SK-N-SH (cell line): ENCODE data around the gene DDR1. TPM values are rescaled to one million over a fixed set of nuclear protein-coding genes. Genes with fewer than 3 reads are reported as not detected.

Experiments
- CHD2 ChIP-seq: fragments of 150-350 bp; IDR thresholded peaks from 2 replicates; pipeline ENCODE4 v1.6.1; 2018; ENCODE audit warnings: low read length; ENCODE audit not compliant: partially characterized antibody
- ELF1 ChIP-seq: IDR thresholded peaks from 2 replicates; pipeline ENCODE4 v1.4.0; 2012
- EP300 ChIP-seq, 2 experiments: IDR thresholded peaks; 2 replicates each; pipeline versions ENCODE4 v1.4.0 to v1.6.1; 2012; ENCODE audit warnings: borderline replicate concordance in 1 of 2, low read depth in 1 of 2, low read length in 1 of 2
- EZH2phosphoT487 ChIP-seq: fragments of 200-600 bp; sonication (generic); IDR thresholded peaks from 2 replicates; pipeline ENCODE4 v1.6.1; 2017; ENCODE audit warnings: low read depth, mixed run types, mild to moderate bottlenecking, antibody characterized with exemption, moderate library complexity, borderline replicate concordance
- FOXJ3 ChIP-seq: sonication (generic); formaldehyde crosslinking; IDR thresholded peaks from 2 replicates; pipeline ENCODE4 v1.5.1; 2020; ENCODE audit warnings: mild to moderate bottlenecking, missing genetic modification reagents
- FOXM1 ChIP-seq: IDR thresholded peaks from 2 replicates; pipeline ENCODE4 v1.4.0; 2012; ENCODE audit warnings: low read depth, mild to moderate bottlenecking
- GABPA ChIP-seq: IDR thresholded peaks from 2 replicates; pipeline ENCODE4 v1.4.0; 2012; ENCODE audit warnings: low read depth, mild to moderate bottlenecking
- GATA2 ChIP-seq: sonication (generic); formaldehyde crosslinking; IDR thresholded peaks from 2 replicates; pipeline ENCODE4 v1.5.0; 2020; ENCODE audit warnings: mild to moderate bottlenecking, missing genetic modification reagents
- IRF3 ChIP-seq: fragments of 150-350 bp; IDR thresholded peaks from 2 replicates; pipeline ENCODE4 v1.6.1; 2016; ENCODE audit warnings: mild to moderate bottlenecking, low read depth, low read length
- JUND ChIP-seq: IDR thresholded peaks from 2 replicates; pipeline ENCODE4 v1.4.0; 2012
- MXI1 ChIP-seq: IDR thresholded peaks from 2 replicates; pipeline ENCODE4 v1.6.1; 2012; ENCODE audit warnings: mild to moderate bottlenecking, low read depth, low read length, improper control_type of control experiment
- NFIC ChIP-seq: IDR thresholded peaks from 2 replicates; pipeline ENCODE4 v1.4.0; 2012; ENCODE audit warnings: borderline replicate concordance
- NRF1 ChIP-seq: IDR thresholded peaks from 2 replicates; pipeline ENCODE4 v1.6.1; 2012; ENCODE audit warnings: low read depth, mild to moderate bottlenecking, low read length
- POLR2AphosphoS5 ChIP-seq: IDR thresholded peaks from 2 replicates; pipeline ENCODE4 v1.6.1; 2012; ENCODE audit warnings: low read depth, low read length
- RAD21 ChIP-seq: IDR thresholded peaks from 2 replicates; pipeline ENCODE4 v1.6.1; 2012; ENCODE audit warnings: mild to moderate bottlenecking, low read length
- RCOR1 ChIP-seq: fragments of 150-350 bp; IDR thresholded peaks from 2 replicates; pipeline ENCODE4 v1.6.1; 2017; ENCODE audit warnings: antibody characterized with exemption, low read length
- RFX5 ChIP-seq: IDR thresholded peaks from 2 replicates; pipeline ENCODE4 v1.6.1; 2012; ENCODE audit warnings: mild to moderate bottlenecking, improper control_type of control experiment, low read length
- SIN3A ChIP-seq: IDR thresholded peaks from 2 replicates; pipeline ENCODE4 v1.6.1; 2012; ENCODE audit warnings: low read depth, mild to moderate bottlenecking, low read length, moderate library complexity, borderline replicate concordance
- SMC3 ChIP-seq: IDR thresholded peaks from 2 replicates; pipeline ENCODE4 v1.6.1; 2012; ENCODE audit warnings: low read depth, low read length, improper control_type of control experiment
- TAF1 ChIP-seq: IDR thresholded peaks from 2 replicates; pipeline ENCODE4 v1.6.1; 2012; ENCODE audit warnings: low read depth, mild to moderate bottlenecking, low read length, moderate library complexity, borderline replicate concordance
- YY1 ChIP-seq: IDR thresholded peaks from 2 replicates; pipeline ENCODE4 v1.4.0; 2012; ENCODE audit warnings: low read depth, mild to moderate bottlenecking
- polyA plus RNA-seq, 3 experiments: library from polyadenylated mRNA; depleted of rRNA; stranded (reverse); fragments of >200 nt; gene quantifications; 2 replicates each; pipeline ENCODE4 v1.2.3, GENCODE V29; 2012
- TF ChIP-seq, protein P1 (sequence below): fragments of 200-600 bp; sonication (generic); IDR thresholded peaks from 2 replicates; pipeline ENCODE4 v1.6.1; 2017; ENCODE audit warnings: antibody characterized with exemption, mild to moderate bottlenecking, moderate library complexity
- TF ChIP-seq, protein P2 (sequence below): IDR thresholded peaks from 2 replicates; pipeline ENCODE4 v1.4.0; 2012; ENCODE audit warnings: low read depth, borderline replicate concordance
- TF ChIP-seq, protein P3 (sequence below): IDR thresholded peaks from 2 replicates; pipeline ENCODE4 v1.4.0; 2012; ENCODE audit warnings: low read depth
- TF ChIP-seq, protein P4 (sequence below): IDR thresholded peaks from 2 replicates; pipeline ENCODE4 v1.4.0; 2012; ENCODE audit warnings: low read depth, borderline replicate concordance
- TF ChIP-seq, protein P5 (sequence below): fragments of 150-350 bp; IDR thresholded peaks from 2 replicates; pipeline ENCODE4 v1.6.1; 2017; ENCODE audit warnings: antibody characterized with exemption, low read length, low read depth, borderline replicate concordance
- TF ChIP-seq, protein P6 (sequence below): IDR thresholded peaks from 2 replicates; pipeline ENCODE4; 2012

DDR1 gene
- polyA plus RNA-seq, 1 of the 3 experiments (the other 2 are of a cell fraction), result 52.8 TPM

GRCh38 chr6:30885999-30886896 is 1.9 kb downstream of the DDR1 start (continued):
- TF ChIP-seq, protein P1, sequence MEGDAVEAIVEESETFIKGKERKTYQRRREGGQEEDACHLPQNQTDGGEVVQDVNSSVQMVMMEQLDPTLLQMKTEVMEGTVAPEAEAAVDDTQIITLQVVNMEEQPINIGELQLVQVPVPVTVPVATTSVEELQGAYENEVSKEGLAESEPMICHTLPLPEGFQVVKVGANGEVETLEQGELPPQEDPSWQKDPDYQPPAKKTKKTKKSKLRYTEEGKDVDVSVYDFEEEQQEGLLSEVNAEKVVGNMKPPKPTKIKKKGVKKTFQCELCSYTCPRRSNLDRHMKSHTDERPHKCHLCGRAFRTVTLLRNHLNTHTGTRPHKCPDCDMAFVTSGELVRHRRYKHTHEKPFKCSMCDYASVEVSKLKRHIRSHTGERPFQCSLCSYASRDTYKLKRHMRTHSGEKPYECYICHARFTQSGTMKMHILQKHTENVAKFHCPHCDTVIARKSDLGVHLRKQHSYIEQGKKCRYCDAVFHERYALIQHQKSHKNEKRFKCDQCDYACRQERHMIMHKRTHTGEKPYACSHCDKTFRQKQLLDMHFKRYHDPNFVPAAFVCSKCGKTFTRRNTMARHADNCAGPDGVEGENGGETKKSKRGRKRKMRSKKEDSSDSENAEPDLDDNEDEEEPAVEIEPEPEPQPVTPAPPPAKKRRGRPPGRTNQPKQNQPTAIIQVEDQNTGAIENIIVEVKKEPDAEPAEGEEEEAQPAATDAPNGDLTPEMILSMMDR, result no peak
- TF ChIP-seq, protein P2, sequence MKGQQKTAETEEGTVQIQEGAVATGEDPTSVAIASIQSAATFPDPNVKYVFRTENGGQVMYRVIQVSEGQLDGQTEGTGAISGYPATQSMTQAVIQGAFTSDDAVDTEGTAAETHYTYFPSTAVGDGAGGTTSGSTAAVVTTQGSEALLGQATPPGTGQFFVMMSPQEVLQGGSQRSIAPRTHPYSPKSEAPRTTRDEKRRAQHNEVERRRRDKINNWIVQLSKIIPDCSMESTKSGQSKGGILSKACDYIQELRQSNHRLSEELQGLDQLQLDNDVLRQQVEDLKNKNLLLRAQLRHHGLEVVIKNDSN, result no peak
- TF ChIP-seq, protein P3, sequence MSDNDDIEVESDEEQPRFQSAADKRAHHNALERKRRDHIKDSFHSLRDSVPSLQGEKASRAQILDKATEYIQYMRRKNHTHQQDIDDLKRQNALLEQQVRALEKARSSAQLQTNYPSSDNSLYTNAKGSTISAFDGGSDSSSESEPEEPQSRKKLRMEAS, result peak; percentile 72
- TF ChIP-seq, protein P4, sequence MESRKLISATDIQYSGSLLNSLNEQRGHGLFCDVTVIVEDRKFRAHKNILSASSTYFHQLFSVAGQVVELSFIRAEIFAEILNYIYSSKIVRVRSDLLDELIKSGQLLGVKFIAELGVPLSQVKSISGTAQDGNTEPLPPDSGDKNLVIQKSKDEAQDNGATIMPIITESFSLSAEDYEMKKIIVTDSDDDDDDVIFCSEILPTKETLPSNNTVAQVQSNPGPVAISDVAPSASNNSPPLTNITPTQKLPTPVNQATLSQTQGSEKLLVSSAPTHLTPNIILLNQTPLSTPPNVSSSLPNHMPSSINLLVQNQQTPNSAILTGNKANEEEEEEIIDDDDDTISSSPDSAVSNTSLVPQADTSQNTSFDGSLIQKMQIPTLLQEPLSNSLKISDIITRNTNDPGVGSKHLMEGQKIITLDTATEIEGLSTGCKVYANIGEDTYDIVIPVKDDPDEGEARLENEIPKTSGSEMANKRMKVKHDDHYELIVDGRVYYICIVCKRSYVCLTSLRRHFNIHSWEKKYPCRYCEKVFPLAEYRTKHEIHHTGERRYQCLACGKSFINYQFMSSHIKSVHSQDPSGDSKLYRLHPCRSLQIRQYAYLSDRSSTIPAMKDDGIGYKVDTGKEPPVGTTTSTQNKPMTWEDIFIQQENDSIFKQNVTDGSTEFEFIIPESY, result no peak
- TF ChIP-seq RCOR1, result no peak
- 0 out of 2 replicates have a peak, but pooled peaks have one; percentile 30 for TF ChIP-seq POLR2AphosphoS5
- no peak for TF ChIP-seq RAD21
- no peak for TF ChIP-seq EZH2phosphoT487
- TF ChIP-seq JUND, result peak; percentile 78; the same call in 1 of the 2 replicates
- TF ChIP-seq, protein P5, sequence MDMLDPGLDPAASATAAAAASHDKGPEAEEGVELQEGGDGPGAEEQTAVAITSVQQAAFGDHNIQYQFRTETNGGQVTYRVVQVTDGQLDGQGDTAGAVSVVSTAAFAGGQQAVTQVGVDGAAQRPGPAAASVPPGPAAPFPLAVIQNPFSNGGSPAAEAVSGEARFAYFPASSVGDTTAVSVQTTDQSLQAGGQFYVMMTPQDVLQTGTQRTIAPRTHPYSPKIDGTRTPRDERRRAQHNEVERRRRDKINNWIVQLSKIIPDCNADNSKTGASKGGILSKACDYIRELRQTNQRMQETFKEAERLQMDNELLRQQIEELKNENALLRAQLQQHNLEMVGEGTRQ, result no peak
- TF ChIP-seq SIN3A, result no peak; the same call in 1 of the 2 replicates
- TF ChIP-seq MXI1, result no peak
- no peak for TF ChIP-seq CHD2
- TF ChIP-seq TAF1, result peak; percentile 46
- no peak for TF ChIP-seq NRF1
- peak in 1 of 2 experiments; percentile 32; a peak in 1 of 4 replicates for TF ChIP-seq EP300 (IDR thresholded peaks at IDR 0.05; ENCODE audit: borderline replicate concordance in 1 of 2, low read depth in 1 of 2, low read length in 1 of 2)
- TF ChIP-seq, protein P6, sequence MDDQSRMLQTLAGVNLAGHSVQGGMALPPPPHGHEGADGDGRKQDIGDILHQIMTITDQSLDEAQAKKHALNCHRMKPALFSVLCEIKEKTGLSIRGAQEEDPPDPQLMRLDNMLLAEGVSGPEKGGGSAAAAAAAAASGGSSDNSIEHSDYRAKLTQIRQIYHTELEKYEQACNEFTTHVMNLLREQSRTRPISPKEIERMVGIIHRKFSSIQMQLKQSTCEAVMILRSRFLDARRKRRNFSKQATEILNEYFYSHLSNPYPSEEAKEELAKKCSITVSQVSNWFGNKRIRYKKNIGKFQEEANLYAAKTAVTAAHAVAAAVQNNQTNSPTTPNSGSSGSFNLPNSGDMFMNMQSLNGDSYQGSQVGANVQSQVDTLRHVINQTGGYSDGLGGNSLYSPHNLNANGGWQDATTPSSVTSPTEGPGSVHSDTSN, result no peak
- no peak for TF ChIP-seq FOXM1
- TF ChIP-seq IRF3, result no peak
- peak; percentile 77 for TF ChIP-seq NFIC
- TF ChIP-seq FOXJ3 (CRISPR knock-in tag), result no peak
- no peak for TF ChIP-seq GABPA
- TF ChIP-seq RFX5, result no peak
- TF ChIP-seq YY1, result peak; percentile 20; the same call in 1 of the 2 replicates
- no peak for TF ChIP-seq GATA2 (CRISPR knock-in tag)
- TF ChIP-seq ELF1, result no peak
- no peak for TF ChIP-seq SMC3
